ENCODE results near the gene ATXN7L3. TPM values are rescaled to one million over a fixed set of nuclear protein-coding genes. Genes with fewer than 3 reads are reported as not detected.

Gene ATXN7L3
- total and polyA plus RNA-seq, 4 donors, result 30.1 to 70.6 (median 50.5) TPM

DNA sequence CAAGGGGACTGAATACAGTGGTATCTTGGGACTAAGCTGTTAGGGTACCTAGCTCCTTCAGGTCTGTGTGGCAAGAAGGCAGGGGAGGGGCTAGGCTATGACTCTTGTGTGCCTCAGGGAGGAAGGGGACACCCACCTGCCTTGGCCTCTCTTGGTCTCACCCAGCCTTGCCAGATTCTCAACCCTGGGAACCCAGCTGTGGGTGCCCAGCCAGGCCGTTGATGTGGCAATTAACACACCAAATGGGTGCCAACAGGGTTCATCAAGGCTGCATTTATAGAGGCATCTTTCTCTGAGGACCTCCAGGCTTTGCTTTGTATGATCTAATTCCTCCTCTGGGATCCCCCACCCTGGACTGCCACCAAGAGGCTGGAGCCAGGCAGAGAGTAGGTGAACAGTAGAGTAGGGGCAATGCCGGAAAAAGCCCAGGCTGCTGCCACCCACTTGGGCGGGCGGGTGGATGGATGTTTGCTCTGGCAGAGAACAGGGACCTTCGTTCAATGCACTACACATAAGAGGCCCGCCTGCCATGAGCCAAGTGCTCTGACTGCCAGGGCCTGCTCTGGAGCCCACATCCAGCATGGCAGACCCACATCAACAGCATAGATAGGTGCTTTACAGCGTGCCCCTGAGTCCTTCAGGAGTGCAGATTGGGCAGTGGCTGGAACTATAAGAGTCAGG, 32.4 kb downstream of the ATXN7L3 start:
- DNase-seq (no peak), ATAC-seq (ENCODE audit: insufficient read depth, low FRiP score) (no peak)
- TF ChIP-seq, protein P1, sequence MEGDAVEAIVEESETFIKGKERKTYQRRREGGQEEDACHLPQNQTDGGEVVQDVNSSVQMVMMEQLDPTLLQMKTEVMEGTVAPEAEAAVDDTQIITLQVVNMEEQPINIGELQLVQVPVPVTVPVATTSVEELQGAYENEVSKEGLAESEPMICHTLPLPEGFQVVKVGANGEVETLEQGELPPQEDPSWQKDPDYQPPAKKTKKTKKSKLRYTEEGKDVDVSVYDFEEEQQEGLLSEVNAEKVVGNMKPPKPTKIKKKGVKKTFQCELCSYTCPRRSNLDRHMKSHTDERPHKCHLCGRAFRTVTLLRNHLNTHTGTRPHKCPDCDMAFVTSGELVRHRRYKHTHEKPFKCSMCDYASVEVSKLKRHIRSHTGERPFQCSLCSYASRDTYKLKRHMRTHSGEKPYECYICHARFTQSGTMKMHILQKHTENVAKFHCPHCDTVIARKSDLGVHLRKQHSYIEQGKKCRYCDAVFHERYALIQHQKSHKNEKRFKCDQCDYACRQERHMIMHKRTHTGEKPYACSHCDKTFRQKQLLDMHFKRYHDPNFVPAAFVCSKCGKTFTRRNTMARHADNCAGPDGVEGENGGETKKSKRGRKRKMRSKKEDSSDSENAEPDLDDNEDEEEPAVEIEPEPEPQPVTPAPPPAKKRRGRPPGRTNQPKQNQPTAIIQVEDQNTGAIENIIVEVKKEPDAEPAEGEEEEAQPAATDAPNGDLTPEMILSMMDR (IDR thresholded peaks at IDR 0.05; ENCODE audit: control extremely low read depth, extremely low read depth), result no peak
- H3K4me3 ChIP-seq, result no peak overlapping the region
- H3K4me1 ChIP-seq (ENCODE audit: control insufficient read depth in 5 of 5, insufficient read depth in 5 of 5, low read length in 5 of 5), result peaks cover 0 to 10% (median 4%) of the 10 kb centered on the region in 5 donors
- WGBS, 2 donors, result 71 to 92% methylated on average over 7 of the region's 7 CpGs
- no peaks in the 10 kb centered on the region for H3K9me3 ChIP-seq (ENCODE audit: control insufficient read depth in 4 of 4, insufficient read depth in 3 of 4, low read length in 3 of 4)
- no peak overlapping the region for H3K27ac ChIP-seq (ENCODE audit: low read depth in 1 of 2, low read length in 1 of 2)
- H3K27me3 ChIP-seq (ENCODE audit: control insufficient read depth in 3 of 3, insufficient read depth in 3 of 3, low read length in 2 of 3), result peaks cover 0 to 5% (median 0%) of the 10 kb centered on the region in 3 donors
- no peaks in the 10 kb centered on the region for H3K36me3 ChIP-seq (ENCODE audit: control insufficient read depth in 4 of 4, insufficient read depth in 4 of 4, low read length in 4 of 4)
- no peak overlapping the region for H3K9ac ChIP-seq (ENCODE audit: insufficient read depth in 1 of 2, low read length in 2 of 2)

DNA sequence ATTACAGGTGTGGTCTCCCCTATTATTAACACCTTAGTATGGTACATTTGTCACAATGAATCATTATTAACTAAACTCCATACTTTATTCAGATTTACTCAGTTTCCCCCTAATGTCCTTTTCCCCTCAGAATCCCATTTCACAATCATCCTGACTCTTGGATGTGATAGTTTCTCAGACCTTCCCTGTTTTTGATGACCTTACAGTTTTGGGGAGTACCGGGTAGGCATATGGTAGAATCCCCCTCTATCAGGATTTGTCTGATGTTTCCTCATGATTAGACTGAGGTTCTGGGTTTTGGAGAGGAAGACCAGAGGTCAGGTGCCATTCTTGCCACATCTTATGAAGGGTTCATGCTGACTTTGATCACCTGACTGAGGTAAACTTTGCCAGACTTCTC, 35.2 kb downstream of the ATXN7L3 start:
- WGBS, 2 donors, result 84 to 86% methylated on average over 1 of the region's 1 CpG
- ATAC-seq (ENCODE audit: insufficient read depth, low FRiP score), result no peak

DNA sequence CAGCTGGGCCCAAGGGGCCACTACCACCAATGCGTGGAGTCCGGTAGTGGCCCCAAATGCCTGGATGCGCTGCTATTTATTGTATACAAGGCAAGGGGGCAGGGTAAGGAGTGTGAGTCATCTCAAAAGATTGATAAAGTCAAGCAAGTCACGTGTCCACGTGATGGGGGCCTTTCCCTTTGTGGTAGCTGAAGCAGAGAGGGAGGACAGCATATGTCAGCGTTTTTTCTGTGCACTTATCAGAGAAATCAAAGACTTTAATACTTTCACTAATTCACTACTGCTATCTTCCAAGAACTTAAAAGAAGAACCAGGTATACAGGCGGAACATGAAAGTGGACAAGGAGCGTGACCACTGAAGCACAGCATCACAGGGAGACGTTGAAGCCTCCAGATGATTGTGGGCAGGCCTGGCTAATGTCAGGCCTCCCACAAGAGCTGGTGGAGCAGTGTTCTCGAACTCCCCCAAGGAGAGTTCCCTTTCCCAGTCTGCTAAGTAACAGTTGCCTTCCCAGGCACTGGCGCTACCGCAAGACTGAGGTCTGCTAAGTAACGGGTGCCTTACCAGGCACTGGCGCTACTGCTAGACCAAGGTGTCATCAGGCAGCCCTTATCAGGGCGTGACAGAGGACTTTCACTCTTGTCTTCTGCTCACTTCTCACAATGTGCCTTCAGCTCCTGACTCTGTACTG, 40.0 kb downstream of the ATXN7L3 start:
- Histone ChIP-seq H3K36me3 (ENCODE audit: control insufficient read depth in 4 of 4, insufficient read depth in 4 of 4, low read length in 4 of 4) (peaks cover 0 to 3% (median 0%) of the 10 kb centered on the region in 4 donors), H3K9ac (ENCODE audit: insufficient read depth in 1 of 2, low read length in 2 of 2) (no peak overlapping the region), H3K4me3 (no peak overlapping the region), H3K9me3 (ENCODE audit: control insufficient read depth in 4 of 4, insufficient read depth in 3 of 4, low read length in 3 of 4) (no peaks in the 10 kb centered on the region), H3K27me3 (ENCODE audit: control insufficient read depth in 3 of 3, insufficient read depth in 3 of 3, low read length in 2 of 3) (no peaks in the 10 kb centered on the region), H3K4me1 (ENCODE audit: control insufficient read depth in 5 of 5, insufficient read depth in 5 of 5, low read length in 5 of 5) (no peaks in the 10 kb centered on the region), H3K27ac (ENCODE audit: low read depth in 1 of 2, low read length in 1 of 2) (no peak overlapping the region)
- 91 to 95% methylated on average over 15 of the region's 15 CpGs for WGBS, 2 donors
- DNase-seq (no peak), ATAC-seq (ENCODE audit: insufficient read depth, low FRiP score) (no peak)
- TF ChIP-seq, protein P1 (IDR thresholded peaks at IDR 0.05; ENCODE audit: control extremely low read depth, extremely low read depth), result no peak

More for the DNA sequence above, 35.2 kb downstream of the ATXN7L3 start:
- no peaks in the 10 kb centered on the region for H3K27me3 ChIP-seq (ENCODE audit: control insufficient read depth in 3 of 3, insufficient read depth in 3 of 3, low read length in 2 of 3)
- H3K36me3 ChIP-seq (ENCODE audit: control insufficient read depth in 4 of 4, insufficient read depth in 4 of 4, low read length in 4 of 4), result peaks cover 0 to 3% (median 0%) of the 10 kb centered on the region in 4 donors
- TF ChIP-seq, protein P1 (IDR thresholded peaks at IDR 0.05; ENCODE audit: control extremely low read depth, extremely low read depth), result no peak
- H3K27ac ChIP-seq (ENCODE audit: low read depth in 1 of 2, low read length in 1 of 2), result no peak overlapping the region
- no peaks in the 10 kb centered on the region for H3K9me3 ChIP-seq (ENCODE audit: control insufficient read depth in 4 of 4, insufficient read depth in 3 of 4, low read length in 3 of 4)
- H3K4me1 ChIP-seq (ENCODE audit: control insufficient read depth in 5 of 5, insufficient read depth in 5 of 5, low read length in 5 of 5), result peaks cover 0 to 5% (median 0%) of the 10 kb centered on the region in 5 donors
- H3K9ac ChIP-seq (ENCODE audit: insufficient read depth in 1 of 2, low read length in 2 of 2), result no peak overlapping the region
- no peak for DNase-seq
- no peak overlapping the region for H3K4me3 ChIP-seq

All from lung (tissue), 12 donors.